SK-N-SH treated with all-trans-retinoic acid at 6 μM for 48 hours (cell line): ENCODE data around the gene MLYCD.

Experiments used
- ATAC-seq: fragments of 200-7000 bp; cut with Tn5 transposase; 3 replicates; pipeline ENCODE4 v1.9.1; 2020; ENCODE audit warnings: mild to moderate bottlenecking, moderate library complexity
- ARNTL ChIP-seq: fragments of 450-650 bp; formaldehyde crosslinking; IDR thresholded peaks from 2 replicates; pipeline ENCODE4 v1.5.0; 2020; ENCODE audit warnings: low read depth, mild to moderate bottlenecking, moderate library complexity, borderline replicate concordance
- BACH2 ChIP-seq: fragments of 250-450 bp; sonication (Bioruptor Pico); IDR thresholded peaks from 2 replicates; pipeline ENCODE4 v1.9.0; 2021; ENCODE audit warnings: mild to moderate bottlenecking, borderline replicate concordance
- CSDC2 ChIP-seq: fragments of 250-450 bp; sonication (Bioruptor Pico); IDR thresholded peaks from 2 replicates; pipeline ENCODE4 v1.5.0; 2020; ENCODE audit warnings: mild to moderate bottlenecking, moderate library complexity
- ESRRG ChIP-seq: fragments of 250-450 bp; sonication (Bioruptor Pico); IDR thresholded peaks from 2 replicates; pipeline ENCODE4 v1.6.1; 2021; ENCODE audit warnings: mild to moderate bottlenecking
- GLIS3 ChIP-seq: fragments of 250-450 bp; sonication (Bioruptor Pico); IDR thresholded peaks from 2 replicates; pipeline ENCODE4 v1.5.0; 2020; ENCODE audit warnings: mild to moderate bottlenecking, moderate library complexity
- ISL1 ChIP-seq: fragments of 250-450 bp; sonication (Bioruptor Pico); IDR thresholded peaks from 2 replicates; pipeline ENCODE4 v2.1.2; 2022; ENCODE audit warnings: mild to moderate bottlenecking, moderate library complexity
- OSR1 ChIP-seq: fragments of 250-450 bp; sonication (Bioruptor Pico); IDR thresholded peaks from 2 replicates; pipeline ENCODE4 v1.8.0; 2022; ENCODE audit warnings: moderate library complexity, mild to moderate bottlenecking, inconsistent platforms
- PPARA ChIP-seq: fragments of 250-450 bp; sonication (Bioruptor Pico); IDR thresholded peaks from 2 replicates; pipeline ENCODE4 v1.5.0; 2020; ENCODE audit warnings: mild to moderate bottlenecking, borderline replicate concordance
- RARB ChIP-seq: fragments of 250-450 bp; sonication (Bioruptor Pico); IDR thresholded peaks from 2 replicates; pipeline ENCODE4 v1.8.0; 2021; ENCODE audit warnings: mild to moderate bottlenecking, moderate library complexity
- SNAI2 ChIP-seq: fragments of 250-450 bp; sonication (Bioruptor Pico); IDR thresholded peaks from 2 replicates; pipeline ENCODE4 v1.5.0; 2020; ENCODE audit warnings: mild to moderate bottlenecking, moderate library complexity
- TCF4 ChIP-seq: fragments of 250-450 bp; sonication (Bioruptor Pico); IDR thresholded peaks from 2 replicates; pipeline ENCODE4 v1.8.0; 2021; ENCODE audit warnings: mild to moderate bottlenecking, moderate library complexity, borderline replicate concordance
- TOX ChIP-seq: fragments of 250-450 bp; sonication (Bioruptor Pico); IDR thresholded peaks from 2 replicates; pipeline ENCODE4 v1.8.0; 2021; ENCODE audit warnings: mild to moderate bottlenecking, moderate library complexity, borderline replicate concordance
- ZC3H10 ChIP-seq: fragments of 250-450 bp; sonication (Bioruptor Pico); IDR thresholded peaks from 2 replicates; pipeline ENCODE4 v1.5.1; 2021; ENCODE audit warnings: mild to moderate bottlenecking, moderate library complexity
- ZFP3 ChIP-seq: fragments of 250-450 bp; sonication (Bioruptor Pico); IDR thresholded peaks from 2 replicates; pipeline ENCODE4 v1.5.0; 2020; ENCODE audit warnings: mild to moderate bottlenecking, moderate library complexity
- ZFP30 ChIP-seq: fragments of 450-650 bp; formaldehyde crosslinking; IDR thresholded peaks from 2 replicates; pipeline ENCODE4 v1.5.0; 2022; ENCODE audit warnings: mild to moderate bottlenecking, moderate library complexity
- ZNF565 ChIP-seq: fragments of 450-650 bp; formaldehyde crosslinking; conservative IDR thresholded peaks from 2 replicates; pipeline ENCODE4 v1.5.0; 2020; ENCODE audit warnings: low read depth, mild to moderate bottlenecking, moderate library complexity
- ZNF70 ChIP-seq: fragments of 450-650 bp; formaldehyde crosslinking; IDR thresholded peaks from 2 replicates; pipeline ENCODE4 v1.5.0; 2020; ENCODE audit warnings: mild to moderate bottlenecking, moderate library complexity
- ZNF8 ChIP-seq: fragments of 450-650 bp; formaldehyde crosslinking; IDR thresholded peaks from 2 replicates; pipeline ENCODE4 v1.5.0; 2020; ENCODE audit warnings: mild to moderate bottlenecking, moderate library complexity
- TF ChIP-seq, protein P1 (sequence below): fragments of 250-450 bp; sonication (Bioruptor Pico); IDR thresholded peaks from 2 replicates; pipeline ENCODE4 v1.5.0; 2020; ENCODE audit warnings: mild to moderate bottlenecking, moderate library complexity
- TF ChIP-seq, protein P2 (sequence below): fragments of 250-450 bp; sonication (Bioruptor Pico); IDR thresholded peaks from 2 replicates; pipeline ENCODE4 v1.5.1; 2020; ENCODE audit warnings: low read depth, mild to moderate bottlenecking, moderate library complexity
- TF ChIP-seq, protein P3 (sequence below): fragments of 250-450 bp; sonication (Bioruptor Pico); IDR thresholded peaks from 2 replicates; pipeline ENCODE4 v1.5.1; 2021; ENCODE audit warnings: mild to moderate bottlenecking, moderate library complexity
- TF ChIP-seq, protein P4 (sequence below): fragments of 250-450 bp; sonication (Bioruptor Pico); IDR thresholded peaks from 2 replicates; pipeline ENCODE4 v1.8.0; 2020; ENCODE audit warnings: mild to moderate bottlenecking, moderate library complexity, borderline replicate concordance
- TF ChIP-seq, protein P5 (sequence below): fragments of 250-450 bp; sonication (Bioruptor Pico); IDR thresholded peaks from 2 replicates; pipeline ENCODE4 v1.8.0; 2021; ENCODE audit warnings: low read depth, mild to moderate bottlenecking, moderate library complexity, borderline replicate concordance

MLYCD gene

GRCh38 chr16:83907631-83908250, 8.8 kb downstream of the MLYCD start (continued):
- TF ChIP-seq PPARA = no peak
- no peak for TF ChIP-seq TOX
- TF ChIP-seq, protein P1, sequence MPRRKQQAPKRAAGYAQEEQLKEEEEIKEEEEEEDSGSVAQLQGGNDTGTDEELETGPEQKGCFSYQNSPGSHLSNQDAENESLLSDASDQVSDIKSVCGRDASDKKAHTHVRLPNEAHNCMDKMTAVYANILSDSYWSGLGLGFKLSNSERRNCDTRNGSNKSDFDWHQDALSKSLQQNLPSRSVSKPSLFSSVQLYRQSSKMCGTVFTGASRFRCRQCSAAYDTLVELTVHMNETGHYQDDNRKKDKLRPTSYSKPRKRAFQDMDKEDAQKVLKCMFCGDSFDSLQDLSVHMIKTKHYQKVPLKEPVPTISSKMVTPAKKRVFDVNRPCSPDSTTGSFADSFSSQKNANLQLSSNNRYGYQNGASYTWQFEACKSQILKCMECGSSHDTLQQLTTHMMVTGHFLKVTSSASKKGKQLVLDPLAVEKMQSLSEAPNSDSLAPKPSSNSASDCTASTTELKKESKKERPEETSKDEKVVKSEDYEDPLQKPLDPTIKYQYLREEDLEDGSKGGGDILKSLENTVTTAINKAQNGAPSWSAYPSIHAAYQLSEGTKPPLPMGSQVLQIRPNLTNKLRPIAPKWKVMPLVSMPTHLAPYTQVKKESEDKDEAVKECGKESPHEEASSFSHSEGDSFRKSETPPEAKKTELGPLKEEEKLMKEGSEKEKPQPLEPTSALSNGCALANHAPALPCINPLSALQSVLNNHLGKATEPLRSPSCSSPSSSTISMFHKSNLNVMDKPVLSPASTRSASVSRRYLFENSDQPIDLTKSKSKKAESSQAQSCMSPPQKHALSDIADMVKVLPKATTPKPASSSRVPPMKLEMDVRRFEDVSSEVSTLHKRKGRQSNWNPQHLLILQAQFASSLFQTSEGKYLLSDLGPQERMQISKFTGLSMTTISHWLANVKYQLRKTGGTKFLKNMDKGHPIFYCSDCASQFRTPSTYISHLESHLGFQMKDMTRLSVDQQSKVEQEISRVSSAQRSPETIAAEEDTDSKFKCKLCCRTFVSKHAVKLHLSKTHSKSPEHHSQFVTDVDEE (CRISPR knock-in tag) = no peak
- TF ChIP-seq ESRRG (CRISPR knock-in tag) = no peak
- TF ChIP-seq ZC3H10 (CRISPR knock-in tag) = no peak
- TF ChIP-seq ZNF8 (CRISPR knock-in tag) = no peak
- TF ChIP-seq RARB (CRISPR knock-in tag) = no peak
- no peak for TF ChIP-seq OSR1 (CRISPR knock-in tag)
- no peak for TF ChIP-seq CSDC2 (CRISPR knock-in tag)

- no peak for TF ChIP-seq BACH2 (CRISPR knock-in tag)
- no peak for TF ChIP-seq OSR1 (CRISPR knock-in tag)
- no peak for TF ChIP-seq CSDC2 (CRISPR knock-in tag)
- TF ChIP-seq TOX = no peak
- no peak for TF ChIP-seq ARNTL (CRISPR knock-in tag)
- TF ChIP-seq, protein P2, sequence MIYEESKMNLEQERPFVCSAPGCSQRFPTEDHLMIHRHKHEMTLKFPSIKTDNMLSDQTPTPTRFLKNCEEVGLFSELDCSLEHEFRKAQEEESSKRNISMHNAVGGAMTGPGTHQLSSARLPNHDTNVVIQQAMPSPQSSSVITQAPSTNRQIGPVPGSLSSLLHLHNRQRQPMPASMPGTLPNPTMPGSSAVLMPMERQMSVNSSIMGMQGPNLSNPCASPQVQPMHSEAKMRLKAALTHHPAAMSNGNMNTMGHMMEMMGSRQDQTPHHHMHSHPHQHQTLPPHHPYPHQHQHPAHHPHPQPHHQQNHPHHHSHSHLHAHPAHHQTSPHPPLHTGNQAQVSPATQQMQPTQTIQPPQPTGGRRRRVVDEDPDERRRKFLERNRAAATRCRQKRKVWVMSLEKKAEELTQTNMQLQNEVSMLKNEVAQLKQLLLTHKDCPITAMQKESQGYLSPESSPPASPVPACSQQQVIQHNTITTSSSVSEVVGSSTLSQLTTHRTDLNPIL (CRISPR knock-in tag) = no peak
- no peak for TF ChIP-seq PPARA
- TF ChIP-seq ZFP30 (CRISPR knock-in tag) = no peak
- TF ChIP-seq ZC3H10 (CRISPR knock-in tag) = no peak
- no peak for TF ChIP-seq TCF4 (CRISPR knock-in tag)
- no peak for TF ChIP-seq GLIS3
- TF ChIP-seq, protein P3, sequence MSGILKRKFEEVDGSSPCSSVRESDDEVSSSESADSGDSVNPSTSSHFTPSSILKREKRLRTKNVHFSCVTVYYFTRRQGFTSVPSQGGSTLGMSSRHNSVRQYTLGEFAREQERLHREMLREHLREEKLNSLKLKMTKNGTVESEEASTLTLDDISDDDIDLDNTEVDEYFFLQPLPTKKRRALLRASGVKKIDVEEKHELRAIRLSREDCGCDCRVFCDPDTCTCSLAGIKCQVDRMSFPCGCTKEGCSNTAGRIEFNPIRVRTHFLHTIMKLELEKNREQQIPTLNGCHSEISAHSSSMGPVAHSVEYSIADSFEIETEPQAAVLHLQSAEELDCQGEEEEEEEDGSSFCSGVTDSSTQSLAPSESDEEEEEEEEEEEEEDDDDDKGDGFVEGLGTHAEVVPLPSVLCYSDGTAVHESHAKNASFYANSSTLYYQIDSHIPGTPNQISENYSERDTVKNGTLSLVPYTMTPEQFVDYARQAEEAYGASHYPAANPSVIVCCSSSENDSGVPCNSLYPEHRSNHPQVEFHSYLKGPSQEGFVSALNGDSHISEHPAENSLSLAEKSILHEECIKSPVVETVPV = no peak
- TF ChIP-seq RARB (CRISPR knock-in tag) = no peak
- TF ChIP-seq, protein P4, sequence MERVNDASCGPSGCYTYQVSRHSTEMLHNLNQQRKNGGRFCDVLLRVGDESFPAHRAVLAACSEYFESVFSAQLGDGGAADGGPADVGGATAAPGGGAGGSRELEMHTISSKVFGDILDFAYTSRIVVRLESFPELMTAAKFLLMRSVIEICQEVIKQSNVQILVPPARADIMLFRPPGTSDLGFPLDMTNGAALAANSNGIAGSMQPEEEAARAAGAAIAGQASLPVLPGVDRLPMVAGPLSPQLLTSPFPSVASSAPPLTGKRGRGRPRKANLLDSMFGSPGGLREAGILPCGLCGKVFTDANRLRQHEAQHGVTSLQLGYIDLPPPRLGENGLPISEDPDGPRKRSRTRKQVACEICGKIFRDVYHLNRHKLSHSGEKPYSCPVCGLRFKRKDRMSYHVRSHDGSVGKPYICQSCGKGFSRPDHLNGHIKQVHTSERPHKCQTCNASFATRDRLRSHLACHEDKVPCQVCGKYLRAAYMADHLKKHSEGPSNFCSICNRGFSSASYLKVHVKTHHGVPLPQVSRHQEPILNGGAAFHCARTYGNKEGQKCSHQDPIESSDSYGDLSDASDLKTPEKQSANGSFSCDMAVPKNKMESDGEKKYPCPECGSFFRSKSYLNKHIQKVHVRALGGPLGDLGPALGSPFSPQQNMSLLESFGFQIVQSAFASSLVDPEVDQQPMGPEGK (CRISPR knock-in tag) = no peak
- TF ChIP-seq ZNF565 = no peak
- TF ChIP-seq ZNF70 (CRISPR knock-in tag) = no peak
- TF ChIP-seq ISL1 (CRISPR knock-in tag) = no peak
- TF ChIP-seq SNAI2 = no peak
- TF ChIP-seq ZFP3 (CRISPR knock-in tag) = no peak
- TF ChIP-seq, all 23 proteins: peak for 0
- ATAC-seq = no peak
Observed at GRCh38 chr16:83908798-83909197, 9.9 kb downstream of the MLYCD start.

- ATAC-seq = no peak
- TF ChIP-seq ZNF565 = no peak
Observed at GRCh38 chr16:83911290-83911689, 12.4 kb downstream of the MLYCD start.

DNA sequence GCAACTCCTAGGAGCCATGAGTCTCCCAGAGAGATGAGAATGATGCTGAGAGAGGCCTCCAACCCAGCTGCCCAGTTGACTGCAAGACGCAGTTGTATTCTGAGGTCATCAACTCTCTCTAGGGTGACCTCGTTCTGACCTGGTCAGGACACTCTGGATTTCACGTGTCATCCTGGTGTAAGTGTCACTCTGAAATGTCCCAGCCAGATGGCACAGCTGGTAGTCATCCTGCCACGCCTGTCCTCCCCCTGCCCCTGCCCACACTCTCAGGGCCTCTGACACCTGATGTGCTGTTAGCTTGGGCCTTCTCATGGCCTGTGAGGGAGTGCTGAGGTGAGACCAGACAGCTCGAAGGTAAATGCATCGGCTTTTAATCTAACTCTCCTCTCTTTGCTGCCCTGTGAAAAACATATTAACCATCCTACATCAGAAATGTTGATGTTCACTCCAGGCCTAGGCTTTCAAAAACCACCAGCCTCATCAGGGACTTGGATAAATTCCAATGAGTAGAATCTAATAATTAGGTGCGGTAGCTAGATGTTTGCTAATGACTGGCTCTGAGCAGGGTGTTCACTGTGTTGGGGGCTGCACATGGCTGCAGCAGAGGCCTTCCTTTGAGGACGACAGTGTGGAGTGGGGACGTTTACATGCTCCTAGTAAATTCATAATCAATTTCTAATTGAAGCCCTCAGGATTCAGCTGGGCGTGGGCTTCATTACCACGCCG, 13.8 kb downstream of the MLYCD start:
- TF ChIP-seq TOX = no peak
- no peak for TF ChIP-seq ISL1 (CRISPR knock-in tag)
- TF ChIP-seq OSR1 (CRISPR knock-in tag) = no peak
- no peak for TF ChIP-seq ZFP3 (CRISPR knock-in tag)
- no peak for TF ChIP-seq GLIS3
- TF ChIP-seq, protein P5, sequence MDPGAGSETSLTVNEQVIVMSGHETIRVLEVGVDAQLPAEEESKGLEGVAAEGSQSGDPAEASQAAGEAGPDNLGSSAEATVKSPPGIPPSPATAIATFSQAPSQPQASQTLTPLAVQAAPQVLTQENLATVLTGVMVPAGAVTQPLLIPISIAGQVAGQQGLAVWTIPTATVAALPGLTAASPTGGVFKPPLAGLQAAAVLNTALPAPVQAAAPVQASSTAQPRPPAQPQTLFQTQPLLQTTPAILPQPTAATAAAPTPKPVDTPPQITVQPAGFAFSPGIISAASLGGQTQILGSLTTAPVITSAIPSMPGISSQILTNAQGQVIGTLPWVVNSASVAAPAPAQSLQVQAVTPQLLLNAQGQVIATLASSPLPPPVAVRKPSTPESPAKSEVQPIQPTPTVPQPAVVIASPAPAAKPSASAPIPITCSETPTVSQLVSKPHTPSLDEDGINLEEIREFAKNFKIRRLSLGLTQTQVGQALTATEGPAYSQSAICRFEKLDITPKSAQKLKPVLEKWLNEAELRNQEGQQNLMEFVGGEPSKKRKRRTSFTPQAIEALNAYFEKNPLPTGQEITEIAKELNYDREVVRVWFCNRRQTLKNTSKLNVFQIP (CRISPR knock-in tag) = no peak
- no peak for TF ChIP-seq ZNF8 (CRISPR knock-in tag)
- TF ChIP-seq BACH2 (CRISPR knock-in tag) = no peak
- no peak for TF ChIP-seq ZNF70 (CRISPR knock-in tag)
- TF ChIP-seq SNAI2 = no peak
- TF ChIP-seq PPARA = no peak
- TF ChIP-seq, protein P2 (CRISPR knock-in tag) = no peak
- ATAC-seq = no peak
